Left ventricle myocardium superior (tissue), 1 donor: ENCODE results near the gene RNU1-3. TPM values are rescaled to one million over a fixed set of nuclear protein-coding genes. Genes with fewer than 3 reads are reported as not detected.
A peak's percentile ranks its signal among the peaks of the same experiment; 100 is the strongest.
"Not testable (repeated sequence)": the region's sequence is repeated elsewhere in the genome, so short reads cannot be mapped to it uniquely, and the experiment has no call there.

ENCODE experiments used
- ATAC-seq: fragments of 200-7000 bp; cut with Tn5 transposase; one replicate; pipeline ENCODE4 v1.9.1; 2020; ENCODE audit warnings: mild to moderate bottlenecking, moderate library complexity
- DNase-seq: peaks from one replicate; pipeline ENCODE4 v3.0.0-alpha.2; 2020
- intact Hi-C: fragments of 100-400 bp; cut with micrococcal nuclease; formaldehyde crosslinking; loops from one replicate; pipeline ENCODE4 v1.11.0; 2022
- total RNA-seq: library from RNA; stranded (reverse); fragmentation: NEBNext Ultra II Directional; extraction: Animal tissue kit (Norgen Biotek cat#: 25700); gene quantifications from one replicate; pipeline ENCODE4 v1.2.1, GENCODE V29; 2021
- donor health status: DM: no; HTN: yes; CAD: no; lungs with severe emphysema.

The RNU1-3 gene
- total RNA-seq, 1 donor from 2014 or later = 4,234 TPM

- ATAC-seq = no peak
- peak; percentile 48 for DNase-seq
- intact Hi-C loops = no loop called here
These were observed 38.2 kb downstream of the RNU1-3 start for GRCh38 chr1:16628361-16629111.

- DNase-seq, intact Hi-C loops: not testable (repeated sequence)
- ATAC-seq = peak; percentile 2
These were observed 40.3 kb downstream of the RNU1-3 start for GRCh38 chr1:16626409-16626983.

- ATAC-seq = no peak
- intact Hi-C loops = no loop called here
These were observed 41.0 kb downstream of the RNU1-3 start for GRCh38 chr1:16625497-16626408.

GRCh38 chr1:16623812-16624719 is 42.7 kb downstream of the RNU1-3 start:
- peak; percentile 46 for DNase-seq
- ATAC-seq = peak; percentile 6
- intact Hi-C loops = not testable (repeated sequence)

More at GRCh38 chr1:16625497-16626408, 41.0 kb downstream of the RNU1-3 start:
- DNase-seq = peak; percentile 44

- ATAC-seq, DNase-seq, intact Hi-C loops: not testable (repeated sequence)
These were observed 43.4 kb downstream of the RNU1-3 start for GRCh38 chr1:16623337-16623736.

- DNase-seq, intact Hi-C loops, ATAC-seq: not testable (repeated sequence)
These were observed 45.0 kb downstream of the RNU1-3 start for GRCh38 chr1:16621681-16622315.

GRCh38 chr1:16621300-16621658 is 45.5 kb downstream of the RNU1-3 start:
- DNase-seq (no peak), ATAC-seq (no peak)
- intact Hi-C loops = no loop called here

- DNase-seq, intact Hi-C loops, ATAC-seq: not testable (repeated sequence)
These were observed 46.8 kb downstream of the RNU1-3 start for GRCh38 chr1:16619803-16620501.

GRCh38 chr1:16618719-16619118 is 48.0 kb downstream of the RNU1-3 start:
- ATAC-seq = no peak
- no peak for DNase-seq
- intact Hi-C loops = no loop called here

GRCh38 chr1:16617778-16618580 is 48.8 kb downstream of the RNU1-3 start:
- ATAC-seq (no peak), DNase-seq (no peak)
- intact Hi-C loops = no loop called here

- ATAC-seq (no peak), DNase-seq (no peak)
- intact Hi-C loops = no loop called here
These were observed 49.6 kb downstream of the RNU1-3 start for GRCh38 chr1:16617114-16617631.

Other genes with a start within 250 kb of the RNU1-3 start
- not detected for gene SPATA21, start 229.5 kb downstream of the RNU1-3 start, total RNA-seq
- gene NECAP2, start 226.2 kb downstream of the RNU1-3 start, total RNA-seq = 13.7 TPM
- 4,234 TPM for gene RNU1-1, start 152.7 kb downstream of the RNU1-3 start, total RNA-seq
- gene NBPF1, start 53.4 kb downstream of the RNU1-3 start, total RNA-seq = 12.2 TPM
- 4,234 TPM for gene RNU1-4, start 73.6 kb upstream of the RNU1-3 start, total RNA-seq
- gene RNU1-2, start 229.0 kb upstream of the RNU1-3 start, total RNA-seq = 4,234 TPM